Thyroid gland (tissue), 4 donors: ENCODE measurements around the gene TMEM238. TPM values are rescaled to one million over a fixed set of nuclear protein-coding genes. Genes with fewer than 3 reads are reported as not detected.

ENCODE experiments used
- DNase-seq, 2 donors: peaks; one replicate each; pipeline ENCODE4 v3.0.0-alpha.2; 2019
- H3K27ac ChIP-seq, 3 donors: fragments of 200-600 bp; sonication (generic); 1 replicate in 2 of 3; 2 replicates in 1 of 3; pipeline ENCODE4 v1.5.1; 2016 to 2019; ENCODE audit warnings: mild to moderate bottlenecking in 1 of 3, moderate library complexity in 1 of 3
- H3K27me3 ChIP-seq: fragments of 200-600 bp; sonication (generic); one replicate; pipeline ENCODE4 v1.5.1; 2019
- H3K36me3 ChIP-seq, 2 donors: fragments of 200-600 bp; sonication (generic); one replicate each; pipeline ENCODE4 v1.5.1; 2016 to 2019
- H3K4me1 ChIP-seq, 2 donors: fragments of 200-600 bp; sonication (generic); one replicate each; pipeline ENCODE4 v1.5.1; 2017 to 2019
- H3K4me3 ChIP-seq, 3 donors: fragments of 200-600 bp; sonication (generic); replicated peaks in 1 of 3; 1 replicate in 2 of 3; 2 replicates in 1 of 3; pipeline ENCODE4 v1.5.1; 2016; ENCODE audit warnings: mild to moderate bottlenecking in 1 of 3
- H3K9me3 ChIP-seq: fragments of 200-600 bp; sonication (generic); one replicate; pipeline ENCODE4 v1.5.1; 2017
- CTCF ChIP-seq, 6 experiments: fragments of 200-600 bp in 3 of 6; fragments of 450-650 bp in 3 of 6; sonication (generic) in 3 of 6; IDR thresholded peaks; one replicate each; pipeline ENCODE4 v1.5.1; 2016 to 2019; ENCODE audit warnings: antibody characterized with exemption in 6 of 6, mild to moderate bottlenecking in 2 of 6, inconsistent platforms in 1 of 6, moderate library complexity in 1 of 6
- POLR2A ChIP-seq, 2 donors: fragments of 450-650 bp; IDR thresholded peaks; one replicate each; pipeline ENCODE4 v1.6.1; 2017; ENCODE audit warnings: antibody characterized with exemption in 2 of 2, mild to moderate bottlenecking in 2 of 2, moderate library complexity in 1 of 2
- WGBS, 2 donors: methylation state at CpG; one replicate each; pipeline ENCODE4 v1.1.5; 2017; 5-methylcytosine and 5-hydroxymethylcytosine counted together
- intact Hi-C: fragments of 100-400 bp; cut with DNase I; formaldehyde crosslinking; loops from one replicate; pipeline ENCODE4 v1.15.1; 2023
- total RNA-seq, 4 donors: library from RNA; depleted of rRNA; stranded (reverse); fragments of >200 nt; gene quantifications; one replicate each; pipeline ENCODE4 v1.2.3, GENCODE V29; 2016

The TMEM238 gene
- total RNA-seq, 4 donors from 2014 or later, result 6.3 to 73.5 (median 31.2) TPM

GRCh38 chr19:55379174-55379573 is 4.9 kb downstream of the TMEM238 start:
- intact Hi-C loops, result no loop called here

GRCh38 chr19:55377356-55378131 is 6.5 kb downstream of the TMEM238 start:
- no peaks in the 10 kb centered on the region for H3K9me3 ChIP-seq
- WGBS, 2 donors, result 14 to 16% methylated on average over 15 to 20 of the region's 43 CpGs
- H3K4me1 ChIP-seq, result peaks cover 0 to 5% of the 10 kb centered on the region in 2 donors
- peaks cover 25% of the 10 kb centered on the region for H3K27me3 ChIP-seq
- no peaks in the 10 kb centered on the region for H3K36me3 ChIP-seq
- TF ChIP-seq CTCF (IDR thresholded peaks at IDR 0.05) (no peak), POLR2A (IDR thresholded peaks at IDR 0.05) (no peak)
- intact Hi-C loops, result no loop called here
- no peak overlapping the region for H3K4me3 ChIP-seq
- no peak overlapping the region for H3K27ac ChIP-seq
- DNase-seq, result peak in 1 of 2 donors; percentile 13

More at GRCh38 chr19:55379174-55379573, 4.9 kb downstream of the TMEM238 start:
- Histone ChIP-seq H3K27ac (no peak overlapping the region), H3K4me3 (no peak overlapping the region), H3K9me3 (no peaks in the 10 kb centered on the region), H3K36me3 (no peaks in the 10 kb centered on the region), H3K27me3 (peaks cover 11% of the 10 kb centered on the region), H3K4me1 (peaks cover 8 to 10% of the 10 kb centered on the region in 2 donors)
- WGBS, 2 donors, result 60 to 70% methylated on average over 7 to 11 of the region's 11 CpGs
- TF ChIP-seq POLR2A (IDR thresholded peaks at IDR 0.05) (no peak), CTCF (IDR thresholded peaks at IDR 0.05) (no peak)
- no peak for DNase-seq

GRCh38 chr19:55376241-55376933 is 7.7 kb downstream of the TMEM238 start, which contains the start of gene TMEM190:
Gene TMEM190, plus strand, starts transcription at chr19:55376826. Its CDS starts 28 bp downstream, at chr19:55376854.
- TF ChIP-seq CTCF (IDR thresholded peaks at IDR 0.05) (no peak), POLR2A (IDR thresholded peaks at IDR 0.05) (no peak)
- Histone ChIP-seq H3K27ac (no peak within 1 kb of the TSS), H3K4me3 (no peak within 1 kb of the TSS), H3K4me1 (peaks cover 0 to 5% of the 10 kb centered on the region in 2 donors), H3K9me3 (no peaks in the 10 kb centered on the region), H3K27me3 (peaks cover 31% of the 10 kb centered on the region), H3K36me3 (no peaks in the 10 kb centered on the region)
- intact Hi-C loops, result no loop called here
- WGBS, 2 donors, result 30 to 32% methylated on average over 16 to 17 of the region's 21 CpGs
- no peak for DNase-seq

GRCh38 chr19:55373993-55374757 is 9.9 kb downstream of the TMEM238 start:
- H3K27ac ChIP-seq, result no peak overlapping the region
- peaks cover 41% of the 10 kb centered on the region for H3K27me3 ChIP-seq
- 10 to 11% methylated on average over 14 to 16 of the region's 31 CpGs for WGBS, 2 donors
- no peak for DNase-seq
- H3K4me1 ChIP-seq, result peaks cover 0 to 14% of the 10 kb centered on the region in 2 donors
- H3K36me3 ChIP-seq, result no peaks in the 10 kb centered on the region
- no peak overlapping the region for H3K4me3 ChIP-seq
- intact Hi-C loops, result no loop called here
- TF ChIP-seq CTCF (IDR thresholded peaks at IDR 0.05) (no peak), POLR2A (IDR thresholded peaks at IDR 0.05) (no peak)
- H3K9me3 ChIP-seq, result no peaks in the 10 kb centered on the region
